ENCODE measurements around the gene VPS51.

The VPS51 gene

GRCh38 chr11:65102142-65103095, 6.4 kb downstream of the VPS51 start:
- no peak overlapping the region for H3K4me3 ChIP-seq (ENCODE audit: low read length)
- DNase-seq (ENCODE audit: low read depth, low spot score), result no peak

DNA sequence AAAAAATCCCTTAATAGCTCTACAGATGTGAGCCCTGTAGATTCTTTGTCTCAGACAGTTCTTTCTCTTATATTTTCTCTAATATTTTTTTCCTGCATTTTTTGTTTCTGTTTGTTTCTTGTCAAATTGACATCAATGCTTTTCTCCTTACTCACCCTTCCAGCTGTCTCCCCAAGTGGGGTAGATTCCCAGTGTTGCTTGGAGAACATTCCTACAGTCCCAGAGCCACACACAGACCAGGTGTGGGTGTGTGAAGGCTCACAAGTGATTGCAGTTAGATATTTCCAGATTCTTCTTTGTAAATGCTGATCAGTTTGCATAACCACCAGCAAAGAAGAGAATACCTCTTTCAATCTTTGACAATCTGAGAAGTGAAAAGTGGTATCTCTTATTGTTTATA, 7.5 kb downstream of the VPS51 start:
- H3K4me3 ChIP-seq (ENCODE audit: low read length), result no peak overlapping the region
- no peak for DNase-seq (ENCODE audit: low read depth, low spot score)

DNA sequence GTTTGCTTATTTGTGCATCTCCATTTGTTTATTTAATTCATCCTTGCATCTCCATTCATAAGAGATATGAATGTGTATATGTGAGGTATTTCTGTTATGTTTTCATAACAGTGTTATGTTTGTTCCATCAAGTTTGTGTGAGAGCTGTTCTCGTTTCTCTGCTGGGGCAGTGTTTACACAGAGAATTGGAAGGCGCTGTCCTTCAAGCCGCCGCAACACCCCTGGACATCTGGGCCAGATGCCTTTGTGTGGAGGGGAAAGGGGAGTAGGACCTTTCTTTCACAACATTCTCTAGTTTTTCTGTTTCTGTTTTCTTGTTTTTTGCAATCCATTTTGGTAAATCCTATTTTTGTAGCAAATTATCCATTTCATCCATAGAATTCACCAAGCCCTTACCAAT, 8.6 kb downstream of the VPS51 start:
- H3K4me3 ChIP-seq (ENCODE audit: low read length), result no peak overlapping the region
- no peak for DNase-seq (ENCODE audit: low read depth, low spot score)

- DNase-seq (ENCODE audit: low read depth, low spot score), result no peak
- H3K4me3 ChIP-seq (ENCODE audit: low read length), result no peak overlapping the region
Measured at GRCh38 chr11:65107078-65107477, 11.1 kb downstream of the VPS51 start.

DNA sequence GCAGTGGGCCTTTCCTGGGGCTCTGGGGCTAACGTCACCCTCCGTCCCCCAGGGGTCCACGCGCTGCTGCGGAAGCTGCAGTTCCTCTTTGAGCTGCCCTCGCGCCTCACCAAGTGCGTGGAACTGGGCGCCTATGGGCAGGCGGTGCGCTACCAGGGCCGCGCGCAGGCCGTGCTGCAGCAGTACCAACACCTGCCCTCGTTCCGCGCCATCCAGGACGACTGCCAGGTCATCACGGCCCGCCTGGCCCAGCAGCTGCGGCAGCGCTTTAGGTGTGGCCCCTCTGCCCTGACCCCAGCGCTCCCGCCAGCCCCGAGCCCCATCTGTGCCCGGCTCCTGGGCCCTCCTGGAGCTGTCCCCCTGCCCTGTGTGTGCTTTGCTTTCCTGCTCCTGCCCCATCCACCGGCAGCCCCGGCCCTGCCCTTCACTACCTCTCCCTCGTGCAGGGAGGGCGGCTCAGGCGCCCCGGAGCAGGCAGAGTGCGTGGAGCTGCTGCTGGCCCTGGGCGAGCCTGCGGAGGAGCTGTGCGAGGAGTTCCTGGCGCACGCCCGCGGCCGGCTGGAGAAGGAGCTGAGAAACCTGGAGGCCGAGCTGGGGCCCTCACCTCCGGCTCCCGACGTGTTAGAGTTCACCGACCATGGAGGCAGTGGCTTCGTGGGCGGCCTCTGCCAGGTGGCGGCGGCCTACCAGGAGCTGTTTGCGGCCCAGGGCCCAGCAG, 11.9 kb downstream of the VPS51 start:
- H3K4me3 ChIP-seq (ENCODE audit: low read length), result no peak overlapping the region
- no peak for DNase-seq (ENCODE audit: low read depth, low spot score)

- no peak overlapping the region for H3K4me3 ChIP-seq (ENCODE audit: low read length)
- DNase-seq (ENCODE audit: low read depth, low spot score), result no peak
Measured at GRCh38 chr11:65108469-65109123, 12.6 kb downstream of the VPS51 start.

DNA sequence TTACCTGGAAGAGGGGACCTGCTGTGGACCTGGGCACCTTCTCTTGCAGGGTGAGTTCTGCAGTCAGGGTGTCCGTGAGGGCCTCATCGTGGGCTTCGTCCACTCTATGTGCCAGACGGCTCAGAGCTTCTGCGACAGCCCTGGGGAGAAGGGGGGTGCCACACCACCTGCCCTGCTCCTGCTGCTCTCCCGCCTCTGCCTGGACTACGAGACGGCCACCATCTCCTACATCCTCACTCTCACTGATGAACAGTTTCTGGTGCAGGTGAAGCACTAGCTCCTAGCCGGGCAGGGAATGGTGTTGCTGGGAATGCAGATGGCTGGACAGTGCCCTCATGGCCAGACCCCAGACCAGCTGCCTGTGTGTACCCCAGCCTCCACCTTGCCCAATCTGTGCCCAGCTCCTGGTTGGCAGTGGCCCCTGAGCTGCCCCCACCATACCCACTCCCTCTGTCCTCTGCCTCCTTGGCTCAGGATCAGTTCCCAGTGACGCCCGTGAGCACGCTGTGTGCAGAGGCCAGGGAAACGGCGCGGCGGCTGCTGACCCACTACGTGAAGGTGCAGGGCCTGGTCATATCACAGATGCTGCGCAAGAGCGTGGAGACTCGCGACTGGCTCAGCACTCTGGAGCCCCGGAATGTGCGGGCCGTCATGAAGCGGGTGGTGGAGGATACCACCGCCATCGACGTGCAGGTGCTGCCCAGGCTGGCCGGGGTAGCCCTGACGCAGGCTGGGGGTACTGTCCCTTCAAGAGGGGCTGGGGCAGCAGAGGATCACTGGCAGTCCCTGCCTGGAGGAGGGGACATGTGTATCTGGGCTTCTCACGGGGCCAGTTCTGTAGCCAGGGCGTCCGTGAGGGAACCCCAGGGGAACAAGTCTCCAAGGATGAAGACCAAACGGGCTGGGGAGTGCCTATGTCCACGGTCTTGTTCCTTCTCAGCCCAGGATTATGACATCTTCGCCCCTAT, 13.5 kb downstream of the VPS51 start:
- DNase-seq (ENCODE audit: low read depth, low spot score), result no peak
- no peak overlapping the region for H3K4me3 ChIP-seq (ENCODE audit: low read length)

- H3K4me3 ChIP-seq (ENCODE audit: low read length), result no peak overlapping the region
- peak; percentile 83 for DNase-seq (ENCODE audit: low read depth, low spot score)
Measured at GRCh38 chr11:65110354-65110861, 14.4 kb downstream of the VPS51 start.

GRCh38 chr11:65111159-65111743, 15.2 kb downstream of the VPS51 start:
- H3K4me3 ChIP-seq (ENCODE audit: low read length), result no peak overlapping the region
- no peak for DNase-seq (ENCODE audit: low read depth, low spot score)

DNA sequence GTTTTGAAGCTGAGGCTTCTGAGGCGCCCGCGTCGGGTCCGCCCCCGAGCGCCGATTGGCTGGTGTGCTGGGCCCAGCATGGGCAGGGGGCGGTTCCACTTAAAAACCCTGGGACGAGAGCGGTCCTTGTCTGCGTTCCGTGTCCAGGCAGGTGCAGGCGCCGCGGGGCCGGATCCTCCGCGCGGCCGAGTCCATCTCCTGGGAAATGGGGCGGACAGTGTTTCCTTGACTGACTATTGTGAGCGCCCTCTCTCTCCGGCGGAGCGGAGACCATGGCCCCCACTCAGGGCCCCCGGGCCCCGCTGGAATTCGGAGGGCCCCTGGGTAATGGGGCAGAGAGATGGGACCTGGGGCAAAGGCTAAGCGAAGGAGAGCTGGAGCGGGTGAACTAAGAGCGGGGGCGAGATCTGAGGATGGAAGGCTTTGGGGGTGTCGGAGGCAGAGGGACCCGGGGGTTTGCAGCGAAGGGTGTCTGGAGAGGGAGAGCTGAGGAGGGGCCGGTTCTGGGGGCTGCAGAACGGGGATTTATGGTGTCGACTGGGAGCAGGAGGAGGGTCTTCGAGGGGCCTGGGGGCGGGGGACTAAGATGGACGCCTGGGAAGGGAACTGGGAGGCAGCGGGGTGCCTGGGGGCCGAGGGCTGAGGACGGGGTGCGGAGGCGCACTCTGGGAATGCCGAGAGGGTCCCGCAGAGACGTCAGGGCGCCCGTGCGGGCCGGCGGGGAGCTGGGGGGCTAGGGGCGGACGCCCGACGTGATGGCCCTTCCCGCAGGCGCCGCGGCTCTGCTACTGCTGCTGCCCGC, 15.9 kb downstream of the VPS51 start, which contains the start of gene TM7SF2:
Gene TM7SF2, plus strand, starts transcription at position 129 of the 802 bp plus-strand sequence. Its CDS starts 144 bp downstream, at position 273.
- peak; percentile 87 for DNase-seq (ENCODE audit: low read depth, low spot score)
- peak within 1 kb of the TSS; percentile 70 for H3K4me3 ChIP-seq (ENCODE audit: low read length)

- DNase-seq (ENCODE audit: low read depth, low spot score), result peak; percentile 64
- H3K4me3 ChIP-seq (ENCODE audit: low read length), result peak overlapping the region; percentile 70
Measured at GRCh38 chr11:65112546-65113360, 16.7 kb downstream of the VPS51 start.

- no peak for DNase-seq (ENCODE audit: low read depth, low spot score)
- peak overlapping the region; percentile 70 for H3K4me3 ChIP-seq (ENCODE audit: low read length)
Measured at GRCh38 chr11:65113361-65113756, 17.3 kb downstream of the VPS51 start.

GRCh38 chr11:65113839-65114238, 17.8 kb downstream of the VPS51 start:
- DNase-seq (ENCODE audit: low read depth, low spot score), result no peak

DNA sequence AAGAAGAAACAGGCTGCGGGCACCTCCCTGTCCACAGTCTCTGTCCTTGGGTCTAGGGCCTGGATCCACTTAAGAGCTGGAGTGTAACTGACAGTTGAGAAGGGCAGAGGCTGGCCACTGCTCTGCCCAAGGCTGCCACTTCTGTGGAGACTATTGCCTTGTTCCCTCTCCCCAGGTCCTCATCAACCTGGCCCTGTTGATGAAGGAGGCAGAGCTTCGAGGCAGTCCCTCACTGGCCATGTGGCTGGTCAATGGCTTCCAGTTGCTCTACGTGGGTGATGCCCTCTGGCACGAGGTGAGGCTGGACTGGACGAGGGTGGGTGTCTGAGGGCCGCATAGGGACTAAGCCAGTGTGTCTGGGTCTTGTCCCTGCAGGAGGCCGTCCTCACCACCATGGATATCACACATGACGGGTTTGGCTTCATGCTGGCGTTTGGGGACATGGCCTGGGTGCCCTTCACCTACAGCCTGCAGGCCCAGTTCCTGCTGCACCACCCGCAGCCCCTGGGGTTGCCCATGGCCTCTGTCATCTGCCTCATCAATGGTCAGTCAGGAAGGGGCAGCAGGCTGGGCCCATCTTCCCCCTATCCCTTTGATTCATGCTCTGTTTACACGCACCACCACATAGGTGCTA, 18.6 kb downstream of the VPS51 start:
- no peak for DNase-seq (ENCODE audit: low read depth, low spot score)
- H3K4me3 ChIP-seq (ENCODE audit: low read length), result no peak overlapping the region

More at GRCh38 chr11:65113839-65114238, 17.8 kb downstream of the VPS51 start:
- H3K4me3 ChIP-seq (ENCODE audit: low read length), result no peak overlapping the region

- H3K4me3 ChIP-seq (ENCODE audit: low read length), result no peak overlapping the region
- DNase-seq (ENCODE audit: low read depth, low spot score), result no peak
Measured at GRCh38 chr11:65115361-65116082, 19.5 kb downstream of the VPS51 start.
